ENCODE measurements around the gene TIMP1. TPM values are rescaled to one million over a fixed set of nuclear protein-coding genes. Genes with fewer than 3 reads are reported as not detected.

TIMP1 gene
- total RNA-seq, 1 experiment from 2014 or later: 35.4 TPM

DNA sequence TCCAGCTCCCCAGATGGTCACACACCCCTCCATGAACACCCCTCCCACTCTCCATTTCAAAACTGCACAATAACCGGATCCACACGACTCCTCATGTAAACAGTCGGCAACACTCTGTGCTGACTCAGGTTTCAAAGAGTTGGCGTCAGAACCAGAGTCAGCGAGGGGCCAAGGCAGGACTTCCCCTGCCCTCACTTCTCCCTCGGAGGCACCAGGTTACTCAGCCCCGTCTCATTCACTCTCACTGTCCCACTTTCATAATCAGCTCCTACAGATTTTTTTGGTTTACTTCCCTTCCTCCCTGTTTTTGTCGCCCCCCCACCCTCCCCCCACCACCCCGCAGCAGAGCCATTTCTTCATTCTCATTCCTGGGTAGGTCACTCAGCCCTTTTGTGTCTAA is 2.7 kb upstream of the TIMP1 start:
- POLR2A ChIA-PET: interaction anchor here (0.7 kb wide), 1 partner anchor 19 kb away, joined by 4 read pairs; no protein-coding TSS in a partner anchor
- DNase-seq (ENCODE audit: low spot score): no peak
- TF ChIP-seq, protein P1, sequence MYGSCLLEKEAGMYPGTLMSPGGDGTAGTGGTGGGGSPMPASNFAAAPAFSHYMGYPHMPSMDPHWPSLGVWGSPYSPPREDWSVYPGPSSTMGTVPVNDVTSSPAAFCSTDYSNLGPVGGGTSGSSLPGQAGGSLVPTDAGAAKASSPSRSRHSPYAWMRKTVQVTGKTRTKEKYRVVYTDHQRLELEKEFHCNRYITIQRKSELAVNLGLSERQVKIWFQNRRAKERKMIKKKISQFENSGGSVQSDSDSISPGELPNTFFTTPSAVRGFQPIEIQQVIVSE (CRISPR knock-in tag; IDR thresholded peaks at IDR 0.05; ENCODE audit: borderline replicate concordance): no peak
- no peak for TF ChIP-seq ATF1 (CRISPR knock-in tag; IDR thresholded peaks at IDR 0.05)
- TF ChIP-seq, protein P2, sequence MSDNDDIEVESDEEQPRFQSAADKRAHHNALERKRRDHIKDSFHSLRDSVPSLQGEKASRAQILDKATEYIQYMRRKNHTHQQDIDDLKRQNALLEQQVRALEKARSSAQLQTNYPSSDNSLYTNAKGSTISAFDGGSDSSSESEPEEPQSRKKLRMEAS (CRISPR knock-in tag; IDR thresholded peaks at IDR 0.05): no peak
- TF ChIP-seq ZBTB21 (CRISPR knock-in tag; IDR thresholded peaks at IDR 0.05; ENCODE audit: borderline replicate concordance): no peak
- no peak for TF ChIP-seq NFE2L1 (CRISPR knock-in tag; IDR thresholded peaks at IDR 0.05)
- TF ChIP-seq, protein P3, sequence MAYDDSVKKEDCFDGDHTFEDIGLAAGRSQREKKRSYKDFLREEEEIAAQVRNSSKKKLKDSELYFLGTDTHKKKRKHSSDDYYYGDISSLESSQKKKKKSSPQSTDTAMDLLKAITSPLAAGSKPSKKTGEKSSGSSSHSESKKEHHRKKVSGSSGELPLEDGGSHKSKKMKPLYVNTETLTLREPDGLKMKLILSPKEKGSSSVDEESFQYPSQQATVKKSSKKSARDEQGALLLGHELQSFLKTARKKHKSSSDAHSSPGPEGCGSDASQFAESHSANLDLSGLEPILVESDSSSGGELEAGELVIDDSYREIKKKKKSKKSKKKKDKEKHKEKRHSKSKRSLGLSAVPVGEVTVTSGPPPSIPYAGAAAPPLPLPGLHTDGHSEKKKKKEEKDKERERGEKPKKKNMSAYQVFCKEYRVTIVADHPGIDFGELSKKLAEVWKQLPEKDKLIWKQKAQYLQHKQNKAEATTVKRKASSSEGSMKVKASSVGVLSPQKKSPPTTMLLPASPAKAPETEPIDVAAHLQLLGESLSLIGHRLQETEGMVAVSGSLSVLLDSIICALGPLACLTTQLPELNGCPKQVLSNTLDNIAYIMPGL (CRISPR knock-in tag; IDR thresholded peaks at IDR 0.05): no peak
- no peak for TF ChIP-seq ZNF671 (CRISPR knock-in tag; IDR thresholded peaks at IDR 0.05)
- TF ChIP-seq NFYB (CRISPR knock-in tag; conservative IDR thresholded peaks at IDR 0.05; ENCODE audit: low read depth): no peak
- TF ChIP-seq, protein P4, sequence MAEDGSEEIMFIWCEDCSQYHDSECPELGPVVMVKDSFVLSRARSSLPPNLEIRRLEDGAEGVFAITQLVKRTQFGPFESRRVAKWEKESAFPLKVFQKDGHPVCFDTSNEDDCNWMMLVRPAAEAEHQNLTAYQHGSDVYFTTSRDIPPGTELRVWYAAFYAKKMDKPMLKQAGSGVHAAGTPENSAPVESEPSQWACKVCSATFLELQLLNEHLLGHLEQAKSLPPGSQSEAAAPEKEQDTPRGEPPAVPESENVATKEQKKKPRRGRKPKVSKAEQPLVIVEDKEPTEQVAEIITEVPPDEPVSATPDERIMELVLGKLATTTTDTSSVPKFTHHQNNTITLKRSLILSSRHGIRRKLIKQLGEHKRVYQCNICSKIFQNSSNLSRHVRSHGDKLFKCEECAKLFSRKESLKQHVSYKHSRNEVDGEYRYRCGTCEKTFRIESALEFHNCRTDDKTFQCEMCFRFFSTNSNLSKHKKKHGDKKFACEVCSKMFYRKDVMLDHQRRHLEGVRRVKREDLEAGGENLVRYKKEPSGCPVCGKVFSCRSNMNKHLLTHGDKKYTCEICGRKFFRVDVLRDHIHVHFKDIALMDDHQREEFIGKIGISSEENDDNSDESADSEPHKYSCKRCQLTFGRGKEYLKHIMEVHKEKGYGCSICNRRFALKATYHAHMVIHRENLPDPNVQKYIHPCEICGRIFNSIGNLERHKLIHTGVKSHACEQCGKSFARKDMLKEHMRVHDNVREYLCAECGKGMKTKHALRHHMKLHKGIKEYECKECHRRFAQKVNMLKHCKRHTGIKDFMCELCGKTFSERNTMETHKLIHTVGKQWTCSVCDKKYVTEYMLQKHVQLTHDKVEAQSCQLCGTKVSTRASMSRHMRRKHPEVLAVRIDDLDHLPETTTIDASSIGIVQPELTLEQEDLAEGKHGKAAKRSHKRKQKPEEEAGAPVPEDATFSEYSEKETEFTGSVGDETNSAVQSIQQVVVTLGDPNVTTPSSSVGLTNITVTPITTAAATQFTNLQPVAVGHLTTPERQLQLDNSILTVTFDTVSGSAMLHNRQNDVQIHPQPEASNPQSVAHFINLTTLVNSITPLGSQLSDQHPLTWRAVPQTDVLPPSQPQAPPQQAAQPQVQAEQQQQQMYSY (CRISPR knock-in tag; IDR thresholded peaks at IDR 0.05): no peak
- Mint-ChIP-seq H3K36me3 (no peaks in the 10 kb centered on the region), H3K4me1 (peaks cover 23% of the 10 kb centered on the region), H3K9me3 (no peaks in the 10 kb centered on the region), H3K4me3 (no peak overlapping the region), H3K27ac (no peak overlapping the region), H3K27me3 (ENCODE audit: low read depth) (no peaks in the 10 kb centered on the region; the same call in 1 of the 2 replicates)
- CTCF ChIA-PET: interaction anchor here (0.5 to 1.2 kb wide), 2 partner anchors 10 to 147 kb away, joined by 3 read pairs; no protein-coding TSS in a partner anchor
- ATAC-seq: no peak

DNA sequence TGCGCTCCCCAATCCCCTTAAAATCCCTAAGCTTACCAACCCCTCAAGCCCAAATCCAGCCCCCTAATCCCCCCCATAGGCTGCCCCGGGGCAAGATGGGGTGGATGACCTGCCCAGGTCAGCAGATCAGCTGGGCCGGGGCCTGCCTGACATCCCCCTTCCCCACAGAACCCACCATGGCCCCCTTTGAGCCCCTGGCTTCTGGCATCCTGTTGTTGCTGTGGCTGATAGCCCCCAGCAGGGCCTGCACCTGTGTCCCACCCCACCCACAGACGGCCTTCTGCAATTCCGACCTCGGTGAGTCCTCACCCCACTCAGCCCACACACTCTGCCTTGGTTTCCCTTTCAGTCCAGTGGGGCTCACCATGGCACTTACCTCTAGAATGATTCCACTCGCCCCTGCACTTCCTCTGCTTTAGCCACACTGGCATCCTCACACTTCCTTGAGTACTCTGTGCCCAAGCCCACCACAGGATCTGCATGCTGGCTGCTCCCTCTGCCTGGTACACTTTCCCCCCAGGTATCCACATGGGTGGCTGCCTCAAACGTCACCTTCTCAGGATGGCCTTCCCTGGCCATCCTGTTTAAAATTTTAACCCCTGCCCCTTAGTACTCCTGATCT is 1.1 kb downstream of the TIMP1 start:
- Mint-ChIP-seq H3K9me3 (no peaks in the 10 kb centered on the region), H3K36me3 (no peaks in the 10 kb centered on the region), H3K4me1 (peaks cover 27% of the 10 kb centered on the region), H3K27me3 (ENCODE audit: low read depth) (no peaks in the 10 kb centered on the region; the same call in 1 of the 2 replicates), H3K27ac (peak overlapping the region; percentile 38), H3K4me3 (peak overlapping the region; percentile 31; the same call in 1 of the 2 replicates)
- DNase-seq (ENCODE audit: low spot score): no peak
- POLR2A ChIA-PET: no interaction called here
- CTCF ChIA-PET: no interaction called here
- ATAC-seq: no peak
- TF ChIP-seq, protein P5, sequence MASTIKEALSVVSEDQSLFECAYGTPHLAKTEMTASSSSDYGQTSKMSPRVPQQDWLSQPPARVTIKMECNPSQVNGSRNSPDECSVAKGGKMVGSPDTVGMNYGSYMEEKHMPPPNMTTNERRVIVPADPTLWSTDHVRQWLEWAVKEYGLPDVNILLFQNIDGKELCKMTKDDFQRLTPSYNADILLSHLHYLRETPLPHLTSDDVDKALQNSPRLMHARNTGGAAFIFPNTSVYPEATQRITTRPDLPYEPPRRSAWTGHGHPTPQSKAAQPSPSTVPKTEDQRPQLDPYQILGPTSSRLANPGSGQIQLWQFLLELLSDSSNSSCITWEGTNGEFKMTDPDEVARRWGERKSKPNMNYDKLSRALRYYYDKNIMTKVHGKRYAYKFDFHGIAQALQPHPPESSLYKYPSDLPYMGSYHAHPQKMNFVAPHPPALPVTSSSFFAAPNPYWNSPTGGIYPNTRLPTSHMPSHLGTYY (CRISPR knock-in tag; IDR thresholded peaks at IDR 0.05): no peak
- TF ChIP-seq NR3C1 (CRISPR knock-in tag; conservative IDR thresholded peaks at IDR 0.05; ENCODE audit: low read depth) (no peak), ETV6 (CRISPR knock-in tag; IDR thresholded peaks at IDR 0.05) (no peak), JAZF1 (CRISPR knock-in tag; IDR thresholded peaks at IDR 0.05) (no peak), HMGA2 (CRISPR knock-in tag; IDR thresholded peaks at IDR 0.05) (no peak), ESRRA (CRISPR knock-in tag; IDR thresholded peaks at IDR 0.05; ENCODE audit: borderline replicate concordance) (no peak), NFATC4 (CRISPR knock-in tag; IDR thresholded peaks at IDR 0.05) (no peak), SMAD4 (CRISPR knock-in tag; IDR thresholded peaks at IDR 0.05) (no peak), ZNF423 (CRISPR knock-in tag; IDR thresholded peaks at IDR 0.05) (no peak), FOXK1 (CRISPR knock-in tag; IDR thresholded peaks at IDR 0.05) (no peak), PRRX2 (CRISPR knock-in tag; IDR thresholded peaks at IDR 0.05) (no peak), FOXJ3 (CRISPR knock-in tag; IDR thresholded peaks at IDR 0.05; ENCODE audit: borderline replicate concordance) (no peak), CREB1 (CRISPR knock-in tag; IDR thresholded peaks at IDR 0.05) (no peak), SP1 (CRISPR knock-in tag; conservative IDR thresholded peaks at IDR 0.05) (no peak), CREM (CRISPR knock-in tag; IDR thresholded peaks at IDR 0.05) (no peak)
- TF ChIP-seq, protein P6, sequence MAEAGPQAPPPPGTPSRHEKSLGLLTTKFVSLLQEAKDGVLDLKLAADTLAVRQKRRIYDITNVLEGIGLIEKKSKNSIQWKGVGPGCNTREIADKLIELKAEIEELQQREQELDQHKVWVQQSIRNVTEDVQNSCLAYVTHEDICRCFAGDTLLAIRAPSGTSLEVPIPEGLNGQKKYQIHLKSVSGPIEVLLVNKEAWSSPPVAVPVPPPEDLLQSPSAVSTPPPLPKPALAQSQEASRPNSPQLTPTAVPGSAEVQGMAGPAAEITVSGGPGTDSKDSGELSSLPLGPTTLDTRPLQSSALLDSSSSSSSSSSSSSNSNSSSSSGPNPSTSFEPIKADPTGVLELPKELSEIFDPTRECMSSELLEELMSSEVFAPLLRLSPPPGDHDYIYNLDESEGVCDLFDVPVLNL (CRISPR knock-in tag; IDR thresholded peaks at IDR 0.05; ENCODE audit: borderline replicate concordance, low read depth): no peak
- TF ChIP-seq, protein P7, sequence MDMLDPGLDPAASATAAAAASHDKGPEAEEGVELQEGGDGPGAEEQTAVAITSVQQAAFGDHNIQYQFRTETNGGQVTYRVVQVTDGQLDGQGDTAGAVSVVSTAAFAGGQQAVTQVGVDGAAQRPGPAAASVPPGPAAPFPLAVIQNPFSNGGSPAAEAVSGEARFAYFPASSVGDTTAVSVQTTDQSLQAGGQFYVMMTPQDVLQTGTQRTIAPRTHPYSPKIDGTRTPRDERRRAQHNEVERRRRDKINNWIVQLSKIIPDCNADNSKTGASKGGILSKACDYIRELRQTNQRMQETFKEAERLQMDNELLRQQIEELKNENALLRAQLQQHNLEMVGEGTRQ (CRISPR knock-in tag; IDR thresholded peaks at IDR 0.05): no peak
- TF ChIP-seq, protein P1 (CRISPR knock-in tag; IDR thresholded peaks at IDR 0.05; ENCODE audit: borderline replicate concordance): no peak

All from WTC11 (cell line).